Panc1 (cell line): ENCODE results near the gene SERPIND1. TPM values are rescaled to one million over a fixed set of nuclear protein-coding genes. Genes with fewer than 3 reads are reported as not detected.

Experiments used
- ATAC-seq: fragments of 200-7000 bp; cut with Tn5 transposase; 2 replicates; pipeline ENCODE4 v1.9.1; 2020; ENCODE audit warnings: mild to moderate bottlenecking, moderate library complexity
- BruUV-seq: library from RNA; stranded (reverse); fragments of 400-500 nt; replicated peaks from 2 replicates; lab custom pipeline; 2021; lab: Mats Ljungman, UMichigan
- CTCF ChIA-PET: fragments of 300-600 bp; sonication (Branson Sonifier 250); formaldehyde crosslinking; loops from one replicate; lab custom pipeline; 2022; ENCODE audit warnings: antibody characterized with exemption; lab: Charles Lee
- POLR2A ChIA-PET: fragments of 300-600 bp; sonication (Branson Sonifier 250); formaldehyde crosslinking; loops from one replicate; lab custom pipeline; 2022; ENCODE audit warnings: antibody characterized with exemption; lab: Charles Lee
- DNase-seq: peaks from one replicate; pipeline ENCODE4 v3.0.0-alpha.2; 2010; ENCODE audit warnings: low read depth, low spot score
- H3K27ac ChIP-seq: 2 replicates; pipeline ENCODE4 v1.5.1; 2011; ENCODE audit warnings: mild to moderate bottlenecking, low read length, inconsistent platforms
- H3K27me3 ChIP-seq: fragments of 200-500 bp; sonication (Bioruptor generic); 2 replicates; pipeline ENCODE4 v1.6.0; 2014; ENCODE audit warnings: low read length, inconsistent platforms; ENCODE audit not compliant: control insufficient read depth, insufficient read depth
- H3K36me3 ChIP-seq: fragments of 200-500 bp; sonication (Bioruptor generic); 2 replicates; pipeline ENCODE4 v1.5.1; 2014; ENCODE audit warnings: inconsistent platforms, mild to moderate bottlenecking, low read length, moderate library complexity; ENCODE audit not compliant: control insufficient read depth, insufficient read depth
- H3K4me1 ChIP-seq: 2 replicates; pipeline ENCODE4 v1.5.1; 2011; ENCODE audit warnings: inconsistent platforms, mild to moderate bottlenecking, low read length, moderate library complexity; ENCODE audit not compliant: control insufficient read depth, insufficient read depth
- H3K4me3 ChIP-seq, 2 experiments: 2 replicates each; pipeline ENCODE4 v1.5.1; 2011 to 2012; ENCODE audit warnings: low read depth in 2 of 2, low read length in 2 of 2, mild to moderate bottlenecking in 2 of 2, inconsistent platforms in 1 of 2, moderate library complexity in 1 of 2
- H3K9me3 ChIP-seq: fragments of 200-500 bp; sonication (Bioruptor generic); 2 replicates; pipeline ENCODE4 v1.5.1; 2014; ENCODE audit warnings: low read depth, mild to moderate bottlenecking, inconsistent platforms, low read length, moderate library complexity; ENCODE audit not compliant: control insufficient read depth, insufficient read depth
- POLR2AphosphoS5 ChIP-seq: IDR thresholded peaks from 2 replicates; pipeline ENCODE4 v1.6.1; 2012; ENCODE audit warnings: mild to moderate bottlenecking, low read depth, low read length, moderate library complexity
- SIN3A ChIP-seq: IDR thresholded peaks from 2 replicates; pipeline ENCODE4 v1.6.1; 2012; ENCODE audit warnings: low read depth, mild to moderate bottlenecking, low read length, moderate library complexity, borderline replicate concordance; ENCODE audit not compliant: insufficient read depth
- TCF7L2 ChIP-seq: IDR thresholded peaks from 2 replicates; pipeline ENCODE4 v1.6.1; 2011; ENCODE audit warnings: mild to moderate bottlenecking, low read depth, low read length, inconsistent platforms
- in situ Hi-C: cut with HindIII; loops from 2 replicates; pipeline ENCODE4 v1.10.0; 2016; ENCODE audit warnings: low sequenced_read_pairs, low pct_unique_long_range_greater_than_20kb
- intact Hi-C: fragments of 100-400 bp; cut with micrococcal nuclease; formaldehyde crosslinking; loops from one replicate; pipeline ENCODE4 v1.10.0; 2022; ENCODE audit not compliant: unreplicated experiment
- total RNA-seq: library from RNA; stranded (reverse); gene quantifications from one replicate; pipeline ENCODE4 v1.2.1, GENCODE V29; 2021; ENCODE audit not compliant: unreplicated experiment
- TF ChIP-seq, protein P1 (sequence below): fragments of 450-650 bp; IDR thresholded peaks from 2 replicates; pipeline ENCODE4 v1.5.1; 2017; ENCODE audit warnings: mild to moderate bottlenecking
- TF ChIP-seq, protein P2 (sequence below), 2 experiments: IDR thresholded peaks; 2 replicates each; pipeline ENCODE4 v1.6.1; 2011 to 2012; ENCODE audit warnings: low read depth in 2 of 2, control low read depth in 1 of 2, low read length in 1 of 2, mild to moderate bottlenecking in 1 of 2, moderate library complexity in 1 of 2; ENCODE audit not compliant: insufficient read depth in 1 of 2

The SERPIND1 gene
- total RNA-seq, 1 experiment from 2014 or later: 0.18 TPM

- no peak for ATAC-seq
- intact Hi-C loops: no loop called here
- Histone ChIP-seq H3K4me3 (no peak overlapping the region), H3K27me3 (no peaks in the 10 kb centered on the region), H3K9me3 (no peaks in the 10 kb centered on the region), H3K36me3 (peaks cover 3% of the 10 kb centered on the region; the same call in 1 of the 2 replicates), H3K4me1 (no peaks in the 10 kb centered on the region), H3K27ac (no peak overlapping the region)
- in situ Hi-C loops: no loop called here
- CTCF ChIA-PET: no interaction called here
- no peak for TF ChIP-seq TCF7L2
- TF ChIP-seq, protein P1, sequence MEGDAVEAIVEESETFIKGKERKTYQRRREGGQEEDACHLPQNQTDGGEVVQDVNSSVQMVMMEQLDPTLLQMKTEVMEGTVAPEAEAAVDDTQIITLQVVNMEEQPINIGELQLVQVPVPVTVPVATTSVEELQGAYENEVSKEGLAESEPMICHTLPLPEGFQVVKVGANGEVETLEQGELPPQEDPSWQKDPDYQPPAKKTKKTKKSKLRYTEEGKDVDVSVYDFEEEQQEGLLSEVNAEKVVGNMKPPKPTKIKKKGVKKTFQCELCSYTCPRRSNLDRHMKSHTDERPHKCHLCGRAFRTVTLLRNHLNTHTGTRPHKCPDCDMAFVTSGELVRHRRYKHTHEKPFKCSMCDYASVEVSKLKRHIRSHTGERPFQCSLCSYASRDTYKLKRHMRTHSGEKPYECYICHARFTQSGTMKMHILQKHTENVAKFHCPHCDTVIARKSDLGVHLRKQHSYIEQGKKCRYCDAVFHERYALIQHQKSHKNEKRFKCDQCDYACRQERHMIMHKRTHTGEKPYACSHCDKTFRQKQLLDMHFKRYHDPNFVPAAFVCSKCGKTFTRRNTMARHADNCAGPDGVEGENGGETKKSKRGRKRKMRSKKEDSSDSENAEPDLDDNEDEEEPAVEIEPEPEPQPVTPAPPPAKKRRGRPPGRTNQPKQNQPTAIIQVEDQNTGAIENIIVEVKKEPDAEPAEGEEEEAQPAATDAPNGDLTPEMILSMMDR: no peak
- TF ChIP-seq, protein P2, sequence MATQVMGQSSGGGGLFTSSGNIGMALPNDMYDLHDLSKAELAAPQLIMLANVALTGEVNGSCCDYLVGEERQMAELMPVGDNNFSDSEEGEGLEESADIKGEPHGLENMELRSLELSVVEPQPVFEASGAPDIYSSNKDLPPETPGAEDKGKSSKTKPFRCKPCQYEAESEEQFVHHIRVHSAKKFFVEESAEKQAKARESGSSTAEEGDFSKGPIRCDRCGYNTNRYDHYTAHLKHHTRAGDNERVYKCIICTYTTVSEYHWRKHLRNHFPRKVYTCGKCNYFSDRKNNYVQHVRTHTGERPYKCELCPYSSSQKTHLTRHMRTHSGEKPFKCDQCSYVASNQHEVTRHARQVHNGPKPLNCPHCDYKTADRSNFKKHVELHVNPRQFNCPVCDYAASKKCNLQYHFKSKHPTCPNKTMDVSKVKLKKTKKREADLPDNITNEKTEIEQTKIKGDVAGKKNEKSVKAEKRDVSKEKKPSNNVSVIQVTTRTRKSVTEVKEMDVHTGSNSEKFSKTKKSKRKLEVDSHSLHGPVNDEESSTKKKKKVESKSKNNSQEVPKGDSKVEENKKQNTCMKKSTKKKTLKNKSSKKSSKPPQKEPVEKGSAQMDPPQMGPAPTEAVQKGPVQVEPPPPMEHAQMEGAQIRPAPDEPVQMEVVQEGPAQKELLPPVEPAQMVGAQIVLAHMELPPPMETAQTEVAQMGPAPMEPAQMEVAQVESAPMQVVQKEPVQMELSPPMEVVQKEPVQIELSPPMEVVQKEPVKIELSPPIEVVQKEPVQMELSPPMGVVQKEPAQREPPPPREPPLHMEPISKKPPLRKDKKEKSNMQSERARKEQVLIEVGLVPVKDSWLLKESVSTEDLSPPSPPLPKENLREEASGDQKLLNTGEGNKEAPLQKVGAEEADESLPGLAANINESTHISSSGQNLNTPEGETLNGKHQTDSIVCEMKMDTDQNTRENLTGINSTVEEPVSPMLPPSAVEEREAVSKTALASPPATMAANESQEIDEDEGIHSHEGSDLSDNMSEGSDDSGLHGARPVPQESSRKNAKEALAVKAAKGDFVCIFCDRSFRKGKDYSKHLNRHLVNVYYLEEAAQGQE (IDR thresholded peaks at IDR 0.05; ENCODE audit: insufficient read depth in 1 of 2, low read depth in 2 of 2, low read length in 1 of 2): no peak
- TF ChIP-seq POLR2AphosphoS5: no peak
- no peak for TF ChIP-seq SIN3A
- no peak for DNase-seq
- no TSS peak for BruUV-seq
- POLR2A ChIA-PET: interaction anchor here (0.5 kb wide), 1 partner anchor 118 kb away, joined by 10 read pairs; no protein-coding TSS in a partner anchor
These were observed 5.3 kb downstream of the SERPIND1 start for GRCh38 chr22:20779014-20779817.

DNA sequence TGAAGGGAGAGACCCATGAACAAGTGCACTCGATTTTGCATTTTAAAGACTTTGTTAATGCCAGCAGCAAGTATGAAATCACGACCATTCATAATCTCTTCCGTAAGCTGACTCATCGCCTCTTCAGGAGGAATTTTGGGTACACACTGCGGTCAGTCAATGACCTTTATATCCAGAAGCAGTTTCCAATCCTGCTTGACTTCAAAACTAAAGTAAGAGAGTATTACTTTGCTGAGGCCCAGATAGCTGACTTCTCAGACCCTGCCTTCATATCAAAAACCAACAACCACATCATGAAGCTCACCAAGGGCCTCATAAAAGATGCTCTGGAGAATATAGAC, 5.9 kb downstream of the SERPIND1 start:
- in situ Hi-C loops: no loop called here
- POLR2A ChIA-PET: interaction anchor here (0.5 kb wide), 1 partner anchor 117 kb away, joined by 10 read pairs; no protein-coding TSS in a partner anchor
- no peak overlapping the region for H3K27ac ChIP-seq
- intact Hi-C loops: no loop called here
- ATAC-seq: no peak
- CTCF ChIA-PET: no interaction called here
- H3K4me3 ChIP-seq: no peak overlapping the region
- no peaks in the 10 kb centered on the region for H3K9me3 ChIP-seq
- DNase-seq: no peak
- no TSS peak for BruUV-seq
- peaks cover 3% of the 10 kb centered on the region; the same call in 1 of the 2 replicates for H3K36me3 ChIP-seq
- H3K27me3 ChIP-seq: no peaks in the 10 kb centered on the region
- no peaks in the 10 kb centered on the region for H3K4me1 ChIP-seq
- TF ChIP-seq POLR2AphosphoS5 (no peak), SIN3A (no peak), TCF7L2 (no peak)
- TF ChIP-seq, protein P1: no peak
- TF ChIP-seq, protein P2 (IDR thresholded peaks at IDR 0.05; ENCODE audit: insufficient read depth in 1 of 2, low read depth in 2 of 2, low read length in 1 of 2): no peak
